IMR-90 (cell line): ENCODE results near the gene ZNF436. TPM values are rescaled to one million over a fixed set of nuclear protein-coding genes. Genes with fewer than 3 reads are reported as not detected.

Experiments used
- ATAC-seq: fragments of 200-7000 bp; cut with Tn5 transposase; 2 replicates; pipeline ENCODE4 v1.9.1; 2020; ENCODE audit warnings: low read depth, mild to moderate bottlenecking, moderate library complexity
- BruUV-seq: library from RNA; stranded (reverse); fragments of 400-500 nt; replicated peaks from 2 replicates; lab custom pipeline; 2021; lab: Mats Ljungman, UMichigan
- CTCF ChIA-PET: fragments of 300-600 bp; formaldehyde crosslinking; extraction: SDS; loops from one replicate; lab custom pipeline; 2021; ENCODE audit warnings: antibody characterized with exemption; lab: Yijun Ruan, JAX
- POLR2A ChIA-PET: fragments of 300-600 bp; sonication (Branson Sonifier 250); formaldehyde crosslinking; loops from one replicate; lab custom pipeline; 2022; ENCODE audit warnings: antibody characterized with exemption; ENCODE audit not compliant: unreplicated experiment; lab: Charles Lee
- DNase-seq: peaks from one replicate; pipeline ENCODE4 v3.0.0; 2013
- H2AFZ ChIP-seq: replicated peaks from 2 replicates; pipeline ENCODE3; 2013; ENCODE audit warnings: low read length, mild to moderate bottlenecking; ENCODE audit not compliant: poor library complexity
- H2AK5ac ChIP-seq: 2 replicates; pipeline ENCODE4 v1.6.1; 2013; ENCODE audit warnings: low read depth, low read length, inconsistent platforms
- H2AK9ac ChIP-seq: replicated peaks from 2 replicates; pipeline ENCODE3; 2013; ENCODE audit warnings: mild to moderate bottlenecking, low read depth, low read length, moderate library complexity; ENCODE audit not compliant: poor library complexity
- H2BK120ac ChIP-seq: 2 replicates; pipeline ENCODE4 v1.6.1; 2013; ENCODE audit warnings: low read depth, low read length, inconsistent platforms
- H2BK15ac ChIP-seq: 3 replicates; pipeline ENCODE4 v1.6.1; 2013; ENCODE audit warnings: low read depth, low read length, inconsistent platforms
- H2BK20ac ChIP-seq: 2 replicates; pipeline ENCODE4 v1.6.1; 2013; ENCODE audit warnings: low read depth, mild to moderate bottlenecking, inconsistent platforms, low read length, moderate library complexity
- H2BK5ac ChIP-seq: 2 replicates; pipeline ENCODE4 v1.6.1; 2013; ENCODE audit warnings: mild to moderate bottlenecking, low read depth, low read length, inconsistent platforms; ENCODE audit not compliant: poor library complexity, severe bottlenecking
- H3K14ac ChIP-seq: replicated peaks from 2 replicates; pipeline ENCODE4 v1.6.1; 2013; ENCODE audit warnings: low read depth, low read length, inconsistent platforms
- H3K18ac ChIP-seq: 2 replicates; pipeline ENCODE4 v1.6.1; 2013; ENCODE audit warnings: low read depth, low read length, control low read depth
- H3K23ac ChIP-seq: 2 replicates; pipeline ENCODE4 v1.6.1; 2013; ENCODE audit warnings: low read depth, low read length, inconsistent platforms
- H3K27ac ChIP-seq: 2 replicates; pipeline ENCODE4 v1.5.1; 2013; ENCODE audit warnings: mild to moderate bottlenecking, control low read depth, low read length; ENCODE audit not compliant: insufficient read depth
- H3K27me3 ChIP-seq: 2 replicates; pipeline ENCODE4 v1.6.1; 2013; ENCODE audit warnings: low read length; ENCODE audit not compliant: control insufficient read depth, insufficient read depth
- H3K36me3 ChIP-seq: 2 replicates; pipeline ENCODE4 v1.6.1; 2013; ENCODE audit warnings: low read length, mixed read lengths; ENCODE audit not compliant: control insufficient read depth, insufficient read depth
- H3K4ac ChIP-seq: 2 replicates; pipeline ENCODE4 v1.6.1; 2013; ENCODE audit warnings: low read depth, low read length, inconsistent platforms
- H3K4me1 ChIP-seq: 2 replicates; pipeline ENCODE4 v1.6.1; 2013; ENCODE audit warnings: low read length, mixed read lengths; ENCODE audit not compliant: control insufficient read depth, insufficient read depth
- H3K4me2 ChIP-seq: 2 replicates; pipeline ENCODE4 v1.6.1; 2013; ENCODE audit warnings: low read depth, mild to moderate bottlenecking, control low read depth, low read length, moderate library complexity
- H3K4me3 ChIP-seq: 2 replicates; pipeline ENCODE4 v1.5.1; 2013; ENCODE audit warnings: low read depth, mild to moderate bottlenecking, control low read depth, low read length, moderate library complexity; ENCODE audit not compliant: insufficient read depth
- H3K56ac ChIP-seq: 2 replicates; pipeline ENCODE4 v1.6.1; 2013; ENCODE audit warnings: low read length, inconsistent platforms; ENCODE audit not compliant: insufficient read depth; ENCODE audit errors: extremely low read depth
- H3K79me1 ChIP-seq, 2 experiments: 2 replicates each; pipeline ENCODE4 v1.6.1; 2013; ENCODE audit warnings: low read length in 2 of 2, inconsistent platforms in 1 of 2, low read depth in 1 of 2
- H3K9ac ChIP-seq: 2 replicates; pipeline ENCODE4 v1.6.1; 2013; ENCODE audit warnings: low read depth, low read length, control low read depth
- H3K9me1 ChIP-seq: 2 replicates; pipeline ENCODE4 v1.6.1; 2013; ENCODE audit warnings: low read length, inconsistent platforms; ENCODE audit not compliant: insufficient read depth
- H3K9me3 ChIP-seq: 2 replicates; pipeline ENCODE4 v1.6.1; 2013; ENCODE audit warnings: low read length; ENCODE audit not compliant: control insufficient read depth, insufficient read depth
- H4K20me1 ChIP-seq: 2 replicates; pipeline ENCODE4 v1.6.1; 2013; ENCODE audit warnings: low read length, inconsistent platforms; ENCODE audit not compliant: insufficient read depth
- H4K5ac ChIP-seq: 2 replicates; pipeline ENCODE4 v1.6.1; 2013; ENCODE audit warnings: mild to moderate bottlenecking, low read depth, low read length, control low read depth
- H4K8ac ChIP-seq, 2 experiments: 2 replicates each; pipeline ENCODE4 v1.6.1; 2013; ENCODE audit warnings: low read depth in 2 of 2, low read length in 2 of 2, control low read depth in 1 of 2, inconsistent platforms in 1 of 2
- H4K91ac ChIP-seq: 2 replicates; pipeline ENCODE4 v1.6.1; 2013; ENCODE audit warnings: low read depth, low read length, inconsistent platforms; ENCODE audit not compliant: insufficient read depth
- CEBPB ChIP-seq: IDR thresholded peaks from 2 replicates; pipeline ENCODE4 v1.6.1; 2012; ENCODE audit warnings: low read depth, low read length, improper control_type of control experiment
- CHD1 ChIP-seq: IDR thresholded peaks from 2 replicates; pipeline ENCODE4 v1.6.1; 2012; ENCODE audit warnings: low read depth, low read length, improper control_type of control experiment
- CTCF ChIP-seq: conservative IDR thresholded peaks from 2 replicates; pipeline ENCODE4 v1.5.1; 2012; ENCODE audit warnings: mild to moderate bottlenecking, low read depth, low read length, improper control_type of control experiment
- ELK1 ChIP-seq: fragments of 150-350 bp; IDR thresholded peaks from 2 replicates; pipeline ENCODE4 v1.6.1; 2016; ENCODE audit warnings: low read depth, mild to moderate bottlenecking, low read length, moderate library complexity, borderline replicate concordance
- MAFK ChIP-seq: IDR thresholded peaks from 2 replicates; pipeline ENCODE4 v1.6.1; 2012; ENCODE audit warnings: low read depth, low read length, improper control_type of control experiment
- MAZ ChIP-seq: IDR thresholded peaks from 2 replicates; pipeline ENCODE4 v1.6.1; 2012; ENCODE audit warnings: low read depth, mild to moderate bottlenecking, low read length, improper control_type of control experiment, moderate library complexity, borderline replicate concordance
- POLR2A ChIP-seq: IDR thresholded peaks from 2 replicates; pipeline ENCODE4 v1.6.1; 2012; ENCODE audit warnings: mild to moderate bottlenecking, low read depth, low read length
- RAD21 ChIP-seq: IDR thresholded peaks from 2 replicates; pipeline ENCODE4 v1.6.1; 2012; ENCODE audit warnings: low read length, improper control_type of control experiment
- RFX5 ChIP-seq: IDR thresholded peaks from 2 replicates; pipeline ENCODE4 v1.8.0; 2012; ENCODE audit warnings: low read depth, mild to moderate bottlenecking, low read length, moderate library complexity
- SMC3 ChIP-seq: fragments of 150-350 bp; IDR thresholded peaks from 2 replicates; pipeline ENCODE4 v1.6.1; 2016; ENCODE audit warnings: low read depth, mild to moderate bottlenecking, antibody characterized with exemption, low read length, moderate library complexity
- WGBS, 2 experiments: methylation state at CpG; one replicate each; pipeline versions ENCODE4 v1.1.5 to v1.1.7; 2013; ENCODE audit warnings: missing lambda C conversion rate in 2 of 2; ENCODE audit not compliant: insufficient read length in 1 of 2; ENCODE audit errors: extremely low coverage in 2 of 2; 5-methylcytosine and 5-hydroxymethylcytosine counted together
- dilution Hi-C: fragments of 300-500 bp; cut with HindIII; formaldehyde crosslinking; loops from one replicate; pipeline ENCODE4 v1.14.3; 2018; ENCODE audit warnings: low sequenced_read_pairs; ENCODE audit not compliant: unreplicated experiment
- in situ Hi-C: fragments of 300-500 bp; cut with MboI; formaldehyde crosslinking; loops from 3 replicates; pipeline ENCODE4 v1.14.3; 2019; ENCODE audit warnings: low sequenced_read_pairs, inconsistent platforms, mixed read lengths
- intact Hi-C: fragments of 100-400 bp; cut with micrococcal nuclease; formaldehyde crosslinking; loops from 2 replicates; pipeline ENCODE4 v1.10.0; 2022
- polyA plus RNA-seq, 3 experiments: library from polyadenylated mRNA; depleted of rRNA; stranded (reverse); fragments of >200 nt; gene quantifications; 2 replicates each; pipeline ENCODE4 v1.2.3, GENCODE V29; 2012; ENCODE audit warnings: low replicate concordance in 1 of 3
- total RNA-seq: library from RNA; depleted of rRNA; stranded (reverse); fragments of >200 nt; gene quantifications from 2 replicates; pipeline ENCODE4 v1.2.3, GENCODE V29; 2012

The ZNF436 gene
- total and polyA plus RNA-seq, 2 of the 4 experiments (the other 2 are of a cell fraction) = 5.3 to 14.3 TPM

GRCh38 chr1:23356471-23357137 is 13.0 kb downstream of the ZNF436 start:
- Histone ChIP-seq H2AK5ac (no peak overlapping the region), H3K23ac (no peak overlapping the region), H4K20me1 (no peaks in the 10 kb centered on the region), H2BK15ac (no peak overlapping the region), H3K9ac (no peak overlapping the region), H3K27ac (no peak overlapping the region), H3K4me3 (no peak overlapping the region), H3K36me3 (peaks cover 13% of the 10 kb centered on the region), H3K56ac (no peak overlapping the region), H2AK9ac (no peak overlapping the region), H3K27me3 (no peaks in the 10 kb centered on the region), H3K79me1 (peaks cover 12 to 17% of the 10 kb centered on the region in 2 experiments), H2BK120ac (no peak overlapping the region), H2BK5ac (no peak overlapping the region), H3K18ac (no peak overlapping the region), H2BK20ac (no peak overlapping the region), H4K91ac (no peak overlapping the region), H4K8ac (no peak overlapping the region), H2AFZ (no peak overlapping the region), H3K4me1 (no peaks in the 10 kb centered on the region), H3K9me3 (peaks cover 23% of the 10 kb centered on the region), H3K4me2 (no peak overlapping the region), H4K5ac (no peak overlapping the region), H3K9me1 (no peaks in the 10 kb centered on the region), H3K14ac (no peak overlapping the region), H3K4ac (no peak overlapping the region)
- no peak for TF ChIP-seq ELK1
- TF ChIP-seq SMC3 = no peak
- no peak for TF ChIP-seq POLR2A
- no peak for TF ChIP-seq CTCF
- no peak for TF ChIP-seq RFX5
- TF ChIP-seq MAFK = no peak
- TF ChIP-seq CHD1 = no peak
- TF ChIP-seq CEBPB = no peak
- TF ChIP-seq MAZ = no peak
- no peak for TF ChIP-seq RAD21
- ChIA-PET CTCF (no interaction called here), POLR2A (no interaction called here)
- in situ Hi-C loops (no loop called here), dilution Hi-C loops (no loop called here), intact Hi-C loops (no loop called here)
- 83% methylated on average over 1 of the region's 8 CpGs; no CpG with 5 or more reads in 1 of the 2 experiments for WGBS, 2 experiments
- ATAC-seq = no peak
- no TSS peak for BruUV-seq
- no peak for DNase-seq
